ENCODE results near the gene BAD.
A peak's percentile ranks its signal among the peaks of the same experiment; 100 is the strongest.

Gene BAD

GRCh38 chr11:64235437-64236161 lies 48.9 kb downstream of the BAD start:
- POLR2A ChIA-PET: interaction anchor here (2.5 to 2.8 kb wide), 2 partner anchors 11 to 14 kb away, joined by 8 to 12 read pairs; partner anchors contain the start of gene PPP1R14B
- CTCF ChIA-PET: no interaction called here
- no peak for DNase-seq (ENCODE audit: extremely low spot score)
- TF ChIP-seq LEF1 (IDR thresholded peaks at IDR 0.05; ENCODE audit: borderline replicate concordance) (no peak), PKNOX1 (IDR thresholded peaks at IDR 0.05) (peak; percentile 27; the same call in 1 of the 2 replicates), NFRKB (IDR thresholded peaks at IDR 0.05) (no peak), ZNF384 (IDR thresholded peaks at IDR 0.05) (no peak)

GRCh38 chr11:64234647-64235379 lies 49.7 kb downstream of the BAD start:
- ChIA-PET POLR2A (interaction anchor here (1.0 to 5.3 kb wide), 4 partner anchors 10 to 15 kb away, joined by 4 to 59 read pairs (median 10); partner anchors contain the start of genes FKBP2 and PPP1R14B), CTCF (no interaction called here)
- DNase-seq (ENCODE audit: extremely low spot score): no peak
- no peak for TF ChIP-seq HDGF (IDR thresholded peaks at IDR 0.05; ENCODE audit: borderline replicate concordance)
- no peak for TF ChIP-seq FOXM1 (IDR thresholded peaks at IDR 0.05; ENCODE audit: borderline replicate concordance)
- no peak for TF ChIP-seq TARDBP (IDR thresholded peaks at IDR 0.05)
- TF ChIP-seq FOXA1 (IDR thresholded peaks at IDR 0.05): no peak
- no peak for TF ChIP-seq FOXK2 (IDR thresholded peaks at IDR 0.05)
- no peak for TF ChIP-seq L3MBTL2 (conservative IDR thresholded peaks at IDR 0.05)
- TF ChIP-seq SP1 (IDR thresholded peaks at IDR 0.05): no peak
- no peak for TF ChIP-seq SUZ12 (IDR thresholded peaks at IDR 0.05)
- no peak for TF ChIP-seq ELF4 (IDR thresholded peaks at IDR 0.05)
- TF ChIP-seq PKNOX1 (IDR thresholded peaks at IDR 0.05): no peak
- no peak for TF ChIP-seq NFRKB (IDR thresholded peaks at IDR 0.05)
- no peak for TF ChIP-seq LEF1 (IDR thresholded peaks at IDR 0.05; ENCODE audit: borderline replicate concordance)

GRCh38 chr11:64233913-64234586 lies 50.4 kb downstream of the BAD start, which contains the start of gene VEGFB:
TSS of gene VEGFB (plus strand) at chr11:64234584. CDS start at chr11:64234834, 250 bp downstream.
- no peak for DNase-seq (ENCODE audit: extremely low spot score)
- CTCF ChIA-PET: interaction anchor here (0.6 kb wide), 1 partner anchor 17 kb away, joined by 3 read pairs; no protein-coding TSS in a partner anchor
- TF ChIP-seq TARDBP (IDR thresholded peaks at IDR 0.05): no peak
- POLR2A ChIA-PET: interaction anchor here (0.7 to 5.3 kb wide), 3 partner anchors 10 to 49 kb away, joined by 3 to 59 read pairs (median 4); partner anchors contain the start of genes FKBP2 and PPP1R14B

GRCh38 chr11:64232967-64233315 lies 51.5 kb downstream of the BAD start:
- DNase-seq (ENCODE audit: extremely low spot score): no peak
- no peak for TF ChIP-seq FOXK2 (IDR thresholded peaks at IDR 0.05)
- no peak for TF ChIP-seq LEF1 (IDR thresholded peaks at IDR 0.05; ENCODE audit: borderline replicate concordance)
- ChIA-PET CTCF (no interaction called here), POLR2A (interaction anchor here (5.3 kb wide), 1 partner anchor 12 kb away, joined by 59 read pairs; the partner anchor contains the start of genes FKBP2 and PPP1R14B)

- CTCF ChIA-PET: no interaction called here
- no peak for TF ChIP-seq ZNF384 (IDR thresholded peaks at IDR 0.05)
- no peak for TF ChIP-seq L3MBTL2 (conservative IDR thresholded peaks at IDR 0.05)
- no peak for TF ChIP-seq PKNOX1 (IDR thresholded peaks at IDR 0.05)
- TF ChIP-seq NFRKB (IDR thresholded peaks at IDR 0.05): no peak
- no peak for TF ChIP-seq FOXM1 (IDR thresholded peaks at IDR 0.05; ENCODE audit: borderline replicate concordance)
- no peak for TF ChIP-seq TARDBP (IDR thresholded peaks at IDR 0.05)
- no peak for TF ChIP-seq FOXA1 (IDR thresholded peaks at IDR 0.05)
- TF ChIP-seq ARNT (IDR thresholded peaks at IDR 0.05): no peak
- TF ChIP-seq HDGF (IDR thresholded peaks at IDR 0.05; ENCODE audit: borderline replicate concordance): no peak
- TF ChIP-seq LEF1 (IDR thresholded peaks at IDR 0.05; ENCODE audit: borderline replicate concordance): no peak
- no peak for TF ChIP-seq ELF4 (IDR thresholded peaks at IDR 0.05)
- no peak for TF ChIP-seq FOXK2 (IDR thresholded peaks at IDR 0.05)
- no peak for DNase-seq (ENCODE audit: extremely low spot score)
- POLR2A ChIA-PET: interaction anchor here (1.0 to 5.3 kb wide), 2 partner anchors 12 to 175 kb away, joined by 3 to 59 read pairs; partner anchors contain the start of genes FKBP2 and PPP1R14B
Observed at GRCh38 chr11:64232182-64232966, 52.1 kb downstream of the BAD start.

GRCh38 chr11:64231546-64231945 lies 52.9 kb downstream of the BAD start:
- no peak for DNase-seq (ENCODE audit: extremely low spot score)
- CTCF ChIA-PET: no interaction called here
- POLR2A ChIA-PET: interaction anchor here (1.0 to 5.3 kb wide), 3 partner anchors 13 to 176 kb away, joined by 3 to 59 read pairs (median 3); partner anchors contain the start of genes FKBP2 and PPP1R14B
- no peak for TF ChIP-seq CTBP1 (IDR thresholded peaks at IDR 0.05; ENCODE audit: borderline replicate concordance)
- TF ChIP-seq NFRKB (IDR thresholded peaks at IDR 0.05): no peak
- TF ChIP-seq ARNT (IDR thresholded peaks at IDR 0.05): no peak
- TF ChIP-seq FOXA1 (IDR thresholded peaks at IDR 0.05): no peak
- no peak for TF ChIP-seq LEF1 (IDR thresholded peaks at IDR 0.05; ENCODE audit: borderline replicate concordance)
- TF ChIP-seq SP1 (IDR thresholded peaks at IDR 0.05): no peak
- TF ChIP-seq FOXK2 (IDR thresholded peaks at IDR 0.05): no peak
- TF ChIP-seq HDGF (IDR thresholded peaks at IDR 0.05; ENCODE audit: borderline replicate concordance): no peak
- TF ChIP-seq ELF4 (IDR thresholded peaks at IDR 0.05): no peak
- TF ChIP-seq TARDBP (IDR thresholded peaks at IDR 0.05): no peak
- no peak for TF ChIP-seq BHLHE40 (IDR thresholded peaks at IDR 0.05; ENCODE audit: borderline replicate concordance)
- TF ChIP-seq L3MBTL2 (conservative IDR thresholded peaks at IDR 0.05): no peak
- no peak for TF ChIP-seq FOXM1 (IDR thresholded peaks at IDR 0.05; ENCODE audit: borderline replicate concordance)
- no peak for TF ChIP-seq ZNF384 (IDR thresholded peaks at IDR 0.05)
- TF ChIP-seq PKNOX1 (IDR thresholded peaks at IDR 0.05): no peak
